Osteoblast (primary cell): ENCODE results near the gene AKAP13. TPM values are rescaled to one million over a fixed set of nuclear protein-coding genes. Genes with fewer than 3 reads are reported as not detected.
A peak's percentile ranks its signal among the peaks of the same experiment; 100 is the strongest.

Experiments
- DNase-seq: peaks from one replicate; pipeline ENCODE4 v3.0.0; 2011; ENCODE audit warnings: low spot score, mixed read lengths; ENCODE audit not compliant: insufficient read length; ENCODE audit errors: missing footprints
- H2AFZ ChIP-seq: 2 replicates; pipeline ENCODE4 v1.6.0; 2011; ENCODE audit warnings: mild to moderate bottlenecking, low read length
- H3K27ac ChIP-seq: 2 replicates; pipeline ENCODE4 v1.5.1; 2011; ENCODE audit warnings: mild to moderate bottlenecking, low read depth, low read length, moderate library complexity
- H3K27me3 ChIP-seq: 2 replicates; pipeline ENCODE4 v1.6.0; 2012; ENCODE audit warnings: mild to moderate bottlenecking, control low read depth, inconsistent platforms, low read length, moderate library complexity; ENCODE audit not compliant: insufficient read depth
- H3K36me3 ChIP-seq: 2 replicates; pipeline ENCODE4 v1.5.1; 2011; ENCODE audit warnings: mild to moderate bottlenecking, low read length, control low read depth, moderate library complexity; ENCODE audit not compliant: insufficient read depth
- H3K4me1 ChIP-seq: 2 replicates; pipeline ENCODE4 v1.5.1; 2011; ENCODE audit warnings: mild to moderate bottlenecking, low read length, control low read depth, moderate library complexity; ENCODE audit not compliant: insufficient read depth
- H3K4me2 ChIP-seq: 2 replicates; pipeline ENCODE4 v1.6.0; 2011; ENCODE audit warnings: mild to moderate bottlenecking, low read length; ENCODE audit not compliant: insufficient read depth
- H3K4me3 ChIP-seq: fragments of 200-600 bp; sonication (generic); 3 replicates; pipeline ENCODE4 v1.5.1; 2012; ENCODE audit warnings: mild to moderate bottlenecking, low read length, inconsistent platforms; ENCODE audit not compliant: insufficient read depth
- H3K79me2 ChIP-seq: 2 replicates; pipeline ENCODE4 v1.6.0; 2012; ENCODE audit warnings: mild to moderate bottlenecking, low read length, control low read depth, inconsistent platforms; ENCODE audit not compliant: insufficient read depth
- H3K9me3 ChIP-seq: 2 replicates; pipeline ENCODE4 v1.5.1; 2011; ENCODE audit warnings: low read depth, low read length, control low read depth
- H4K20me1 ChIP-seq: 2 replicates; pipeline ENCODE4 v1.6.0; 2012; ENCODE audit warnings: mild to moderate bottlenecking, low read length, control low read depth; ENCODE audit not compliant: insufficient read depth
- CTCF ChIP-seq: IDR thresholded peaks from 2 replicates; pipeline ENCODE4 v1.5.1; 2011; ENCODE audit warnings: mild to moderate bottlenecking, low read depth, low read length, moderate library complexity; ENCODE audit errors: extremely low read depth
- total RNA-seq: library from RNA; depleted of rRNA; stranded (reverse); fragments of >200 nt; gene quantifications from 2 replicates; pipeline ENCODE4 v1.2.3, GENCODE V29; 2012

Gene AKAP13
- total RNA-seq, 1 donor: 77.1 TPM

- H3K27ac ChIP-seq: peak overlapping the region; percentile 38
- peak; percentile 94 for DNase-seq
- TF ChIP-seq CTCF: no peak
- H3K79me2 ChIP-seq: peaks cover 52% of the 10 kb centered on the region
- H4K20me1 ChIP-seq: peaks cover 23% of the 10 kb centered on the region
- no peaks in the 10 kb centered on the region for H3K9me3 ChIP-seq
- H3K4me1 ChIP-seq: peaks cover 21% of the 10 kb centered on the region
- H3K4me3 ChIP-seq: no peak overlapping the region
- H3K36me3 ChIP-seq: peaks cover 3% of the 10 kb centered on the region
- H3K4me2 ChIP-seq: peak overlapping the region; percentile 65
- H2AFZ ChIP-seq: peak overlapping the region; percentile 36
- H3K27me3 ChIP-seq: no peaks in the 10 kb centered on the region
These were observed 391.5 kb downstream of the AKAP13 start for GRCh38 chr15:85771781-85772445.

- Histone ChIP-seq H4K20me1 (peaks cover 28% of the 10 kb centered on the region), H3K4me2 (no peak overlapping the region), H3K27me3 (no peaks in the 10 kb centered on the region), H3K79me2 (peaks cover 59% of the 10 kb centered on the region), H3K36me3 (peaks cover 3% of the 10 kb centered on the region), H3K4me1 (peaks cover 21% of the 10 kb centered on the region), H3K9me3 (no peaks in the 10 kb centered on the region), H3K27ac (peak overlapping the region; percentile 38), H2AFZ (no peak overlapping the region), H3K4me3 (no peak overlapping the region)
- no peak for TF ChIP-seq CTCF
- peak; percentile 36 for DNase-seq
These were observed 392.3 kb downstream of the AKAP13 start for GRCh38 chr15:85772668-85773067.

GRCh38 chr15:85773249-85773648 lies 392.8 kb downstream of the AKAP13 start:
- no peak overlapping the region for H3K27ac ChIP-seq
- peak; percentile 66 for DNase-seq
- no peaks in the 10 kb centered on the region for H3K27me3 ChIP-seq
- H2AFZ ChIP-seq: no peak overlapping the region
- H3K4me1 ChIP-seq: peaks cover 21% of the 10 kb centered on the region
- no peak for TF ChIP-seq CTCF
- H3K79me2 ChIP-seq: peaks cover 58% of the 10 kb centered on the region
- no peaks in the 10 kb centered on the region for H3K9me3 ChIP-seq
- H3K36me3 ChIP-seq: peaks cover 3% of the 10 kb centered on the region
- peaks cover 28% of the 10 kb centered on the region for H4K20me1 ChIP-seq
- H3K4me2 ChIP-seq: no peak overlapping the region
- H3K4me3 ChIP-seq: no peak overlapping the region

DNA sequence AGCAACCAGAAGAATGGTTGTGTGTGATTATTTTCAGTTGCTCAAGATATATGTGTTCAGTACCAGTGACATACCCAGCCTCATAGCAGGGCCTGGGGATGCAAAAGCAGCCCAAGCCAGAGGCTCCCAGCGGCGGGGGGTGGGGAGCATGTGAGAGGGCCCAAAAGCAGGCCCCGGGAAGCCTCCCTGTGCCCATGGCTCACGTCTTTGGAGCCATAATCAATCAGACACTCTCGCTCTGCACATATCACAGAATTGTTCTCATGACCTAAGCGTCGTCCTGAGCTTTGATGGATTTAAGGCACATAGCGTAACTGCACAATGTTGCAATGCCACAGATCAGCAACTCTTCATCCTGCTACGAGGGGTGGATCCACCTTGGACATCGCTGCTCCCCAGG lies 393.6 kb downstream of the AKAP13 start:
- H3K27me3 ChIP-seq: no peaks in the 10 kb centered on the region
- H3K4me1 ChIP-seq: peaks cover 21% of the 10 kb centered on the region
- no peak overlapping the region for H3K4me3 ChIP-seq
- H3K36me3 ChIP-seq: peaks cover 3% of the 10 kb centered on the region
- H3K27ac ChIP-seq: no peak overlapping the region
- DNase-seq: peak; percentile 53
- TF ChIP-seq CTCF: no peak
- no peak overlapping the region for H3K4me2 ChIP-seq
- H3K9me3 ChIP-seq: no peaks in the 10 kb centered on the region
- peaks cover 25% of the 10 kb centered on the region for H4K20me1 ChIP-seq
- H2AFZ ChIP-seq: no peak overlapping the region
- peaks cover 62% of the 10 kb centered on the region for H3K79me2 ChIP-seq
